HCT116 (cell line): Measurements from ENCODE around the gene STYXL1.

Experiments
- CTCF ChIP-seq, 3 experiments: fragments of 200-600 bp in 1 of 3; sonication (generic) in 1 of 3; IDR thresholded peaks in 2 of 3; conservative IDR thresholded peaks in 1 of 3; 2 replicates each; pipeline ENCODE4 v1.5.1; 2012 to 2017; ENCODE audit warnings: low read depth in 2 of 3, low read length in 2 of 3, antibody characterized with exemption in 1 of 3, borderline replicate concordance in 1 of 3, control low read depth in 1 of 3, mild to moderate bottlenecking in 1 of 3, mixed read lengths in 1 of 3, mixed run types in 1 of 3, moderate library complexity in 1 of 3; ENCODE audit not compliant: insufficient read depth in 1 of 3
- EZH2 ChIP-seq: fragments of 200-600 bp; sonication (generic); IDR thresholded peaks from 2 replicates; pipeline ENCODE4 v1.6.1; 2017; ENCODE audit warnings: antibody characterized with exemption, mixed run types
- POLR2A ChIP-seq: IDR thresholded peaks from 2 replicates; pipeline ENCODE4 v1.7.0; 2011; ENCODE audit warnings: borderline replicate concordance; ENCODE audit not compliant: insufficient read depth, insufficient read length; ENCODE audit errors: extremely low read depth
- REST ChIP-seq: IDR thresholded peaks from 2 replicates; pipeline ENCODE4 v1.6.1; 2012; ENCODE audit warnings: low read depth
- SIN3A ChIP-seq: IDR thresholded peaks from 2 replicates; pipeline ENCODE4 v1.6.1; 2012; ENCODE audit warnings: low read depth
- SRF ChIP-seq: IDR thresholded peaks from 2 replicates; pipeline ENCODE4 v1.6.1; 2012; ENCODE audit warnings: low read depth
- ZNF274 ChIP-seq: fragments of 200-500 bp; sonication (Bioruptor generic); IDR thresholded peaks from 2 replicates; pipeline ENCODE4 v1.6.1; 2014; ENCODE audit warnings: mild to moderate bottlenecking, low read depth, low read length, inconsistent platforms

DNA sequence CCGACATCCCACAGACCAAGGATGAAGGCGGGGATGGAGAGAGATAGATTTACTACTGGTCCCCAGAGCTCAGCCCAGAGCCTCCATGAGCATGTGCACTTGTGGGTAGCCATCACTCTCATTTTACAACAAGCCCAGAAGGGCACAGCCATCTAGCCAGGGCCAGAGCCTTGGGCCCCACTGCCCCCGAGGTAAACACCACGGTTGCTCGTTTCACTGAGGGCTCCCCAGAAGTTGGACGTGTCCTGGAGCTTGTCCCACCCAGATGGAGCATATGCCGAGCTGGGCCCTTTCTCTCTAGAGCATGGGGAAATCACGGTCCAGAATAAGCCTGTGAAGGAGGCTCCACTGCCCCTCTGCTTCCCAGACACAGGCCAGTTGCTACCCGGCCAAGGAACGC is 44.4 kb downstream of the STYXL1 start:
- TF ChIP-seq POLR2A (no peak), CTCF (IDR thresholded peaks at IDR 0.05 in 2 of 3, conservative IDR thresholded peaks at IDR 0.05 in 1 of 3; ENCODE audit: borderline replicate concordance in 1 of 3, insufficient read depth in 1 of 3, low read depth in 2 of 3, low read length in 2 of 3) (no peak), EZH2 (no peak), REST (no peak), SRF (no peak), SIN3A (no peak), ZNF274 (no peak)
